Keratinocyte (primary cell): ENCODE measurements around the gene SPRR3. TPM values are rescaled to one million over a fixed set of nuclear protein-coding genes. Genes with fewer than 3 reads are reported as not detected.

Experiments used
- DNase-seq: peaks from one replicate; pipeline ENCODE4 v3.0.0-alpha.2; 2011; ENCODE audit warnings: low read depth, missing footprints, low spot score
- FAIRE-seq: peaks from 2 replicates; lab custom pipeline; 2011; peaks lifted over from hg19 to GRCh38; lab: Jason Lieb, UNC
- H2AFZ ChIP-seq: 2 replicates; pipeline ENCODE4 v1.6.0; 2012; ENCODE audit warnings: low read length, control low read depth, inconsistent platforms; ENCODE audit not compliant: control insufficient read depth
- H3K27ac ChIP-seq: 2 replicates; pipeline ENCODE4 v1.5.1; 2011; ENCODE audit warnings: low read length; ENCODE audit not compliant: control insufficient read depth, insufficient read depth
- H3K27me3 ChIP-seq: 3 replicates; pipeline ENCODE4 v1.6.0; 2011; ENCODE audit warnings: low read length; ENCODE audit not compliant: control insufficient read depth, insufficient read depth; ENCODE audit errors: extremely low read depth
- H3K36me3 ChIP-seq, 2 experiments: 2 replicates in 1 of 2; 3 replicates in 1 of 2; pipeline ENCODE4 v1.5.1; 2011; ENCODE audit warnings: low read length in 2 of 2, mild to moderate bottlenecking in 1 of 2; ENCODE audit not compliant: control insufficient read depth in 2 of 2, insufficient read depth in 2 of 2; ENCODE audit errors: extremely low read depth in 1 of 2
- H3K4me1 ChIP-seq: 3 replicates; pipeline ENCODE4 v1.5.1; 2011; ENCODE audit warnings: low read length; ENCODE audit not compliant: control insufficient read depth, insufficient read depth; ENCODE audit errors: extremely low read depth
- H3K4me2 ChIP-seq: 3 replicates; pipeline ENCODE4 v1.6.0; 2011; ENCODE audit warnings: low read depth, low read length; ENCODE audit not compliant: control insufficient read depth, insufficient read depth; ENCODE audit errors: extremely low read depth
- H3K4me3 ChIP-seq, 3 experiments: fragments of 200-600 bp in 1 of 3; sonication (generic) in 1 of 3; 2 replicates in 2 of 3; 3 replicates in 1 of 3; pipeline ENCODE4 v1.5.1; 2011 to 2016; ENCODE audit warnings: low read length in 3 of 3, mild to moderate bottlenecking in 3 of 3, control low read depth in 2 of 3, inconsistent platforms in 1 of 3, low read depth in 1 of 3, mixed read lengths in 1 of 3, mixed run types in 1 of 3, moderate library complexity in 1 of 3; ENCODE audit not compliant: control insufficient read depth in 2 of 3, insufficient read depth in 2 of 3; ENCODE audit errors: extremely low read depth in 1 of 3
- H3K79me2 ChIP-seq: 2 replicates; pipeline ENCODE4 v1.6.0; 2012; ENCODE audit warnings: low read length; ENCODE audit not compliant: control insufficient read depth, insufficient read depth
- H3K9ac ChIP-seq: 3 replicates; pipeline ENCODE4 v1.6.0; 2011; ENCODE audit warnings: low read length; ENCODE audit not compliant: control insufficient read depth, insufficient read depth; ENCODE audit errors: extremely low read depth
- H3K9me1 ChIP-seq: 3 replicates; pipeline ENCODE4 v1.6.0; 2011; ENCODE audit warnings: low read length; ENCODE audit not compliant: control insufficient read depth, insufficient read depth; ENCODE audit errors: extremely low read depth
- H3K9me3 ChIP-seq: 2 replicates; pipeline ENCODE4 v1.5.1; 2012; ENCODE audit warnings: low read depth, low read length; ENCODE audit not compliant: control insufficient read depth
- H4K20me1 ChIP-seq: 3 replicates; pipeline ENCODE4 v1.6.0; 2011; ENCODE audit warnings: low read length; ENCODE audit not compliant: control insufficient read depth, insufficient read depth; ENCODE audit errors: extremely low read depth
- EZH2 ChIP-seq: IDR thresholded peaks from one replicate; pipeline ENCODE4 v1.6.1; 2012; ENCODE audit warnings: inconsistent platforms, mild to moderate bottlenecking, low read length, moderate library complexity
- dilution Hi-C: fragments of 300-500 bp; cut with MboI; formaldehyde crosslinking; loops from one replicate; pipeline ENCODE4 v1.7.0; 2020; ENCODE audit warnings: low sequenced_read_pairs; ENCODE audit not compliant: extremely low pct_ligation_motif_present
- polyA plus RNA-seq, 5 experiments: library from polyadenylated mRNA; depleted of rRNA in 3 of 5; stranded (reverse) in 3 of 5; stranded (forward) in 1 of 5; unstranded in 1 of 5; fragments of >200 nt; gene quantifications; 1 replicate in 1 of 5; 2 replicates in 3 of 5; 3 replicates in 1 of 5; pipeline versions ENCODE4 v1.2.1 to v1.2.3, GENCODE V29; 2011 to 2012; ENCODE audit warnings: missing spikeins in 2 of 5, low read depth in 1 of 5, low replicate concordance in 1 of 5
- TF ChIP-seq, protein P1 (sequence below), 3 experiments: IDR thresholded peaks in 1 of 3; conservative IDR thresholded peaks in 1 of 3; optimal IDR thresholded peaks in 1 of 3; 2 replicates in 2 of 3; 3 replicates in 1 of 3; pipeline versions ENCODE3 to v1.5.1; 2011; ENCODE audit warnings: low read length in 3 of 3, mild to moderate bottlenecking in 3 of 3, moderate library complexity in 2 of 3, control low read depth in 1 of 3, inconsistent platforms in 1 of 3; ENCODE audit not compliant: insufficient read depth in 2 of 3; ENCODE audit errors: extremely low read depth in 1 of 3

The SPRR3 gene
- polyA plus RNA-seq, 1 donor (not counting 4 experiments of a cell fraction or from before 2014, with no cell fraction given) = 2.9 TPM

DNA sequence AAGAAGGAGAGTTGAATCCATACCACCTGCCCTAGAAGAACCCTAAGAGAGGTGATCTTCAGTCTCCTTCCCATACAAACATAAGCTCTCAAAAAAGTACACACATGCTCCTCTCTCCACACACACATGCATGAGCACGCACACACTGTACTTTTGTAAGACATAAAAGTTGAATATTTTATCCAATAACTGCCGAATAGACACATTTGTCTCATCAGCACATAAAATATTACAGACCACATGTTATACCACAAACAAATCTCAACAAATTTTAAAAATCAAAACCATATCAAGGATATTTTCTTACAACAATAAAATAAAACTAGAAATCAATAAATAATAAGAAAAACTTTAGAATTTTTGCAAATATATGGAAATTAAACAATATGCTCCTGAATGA lies 15.0 kb upstream of the SPRR3 start:
- dilution Hi-C loops = no loop called here
- peaks cover 4% of the 10 kb centered on the region for H3K4me1 ChIP-seq

DNA sequence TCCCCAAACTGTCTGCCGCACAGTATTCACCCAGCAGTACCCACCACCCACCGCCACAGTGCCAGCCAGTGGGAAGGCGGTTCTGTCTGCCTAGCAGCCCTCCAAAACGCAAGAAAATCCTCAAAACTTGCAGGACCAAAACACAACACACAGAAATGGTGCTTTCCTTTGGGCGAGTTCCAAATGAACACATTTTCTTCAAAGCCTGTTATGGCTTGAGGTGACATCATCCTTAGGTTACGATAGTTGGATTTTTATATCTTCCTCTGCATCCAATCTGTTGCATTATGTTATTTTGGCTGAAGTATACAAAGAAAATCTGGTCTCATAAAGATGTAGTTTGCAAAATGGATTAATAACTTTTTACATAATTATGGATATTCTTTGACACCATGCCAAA lies 8.4 kb upstream of the SPRR3 start:
- Histone ChIP-seq H3K4me1 (no peaks in the 10 kb centered on the region), H4K20me1 (no peaks in the 10 kb centered on the region), H3K27ac (no peak overlapping the region), H2AFZ (no peak overlapping the region), H3K9ac (no peak overlapping the region), H3K36me3 (no peaks in the 10 kb centered on the region), H3K9me3 (no peaks in the 10 kb centered on the region), H3K4me2 (no peak overlapping the region), H3K4me3 (no peak overlapping the region), H3K79me2 (no peaks in the 10 kb centered on the region), H3K9me1 (no peaks in the 10 kb centered on the region), H3K27me3 (no peaks in the 10 kb centered on the region)
- dilution Hi-C loops = no loop called here
- TF ChIP-seq, protein P1, sequence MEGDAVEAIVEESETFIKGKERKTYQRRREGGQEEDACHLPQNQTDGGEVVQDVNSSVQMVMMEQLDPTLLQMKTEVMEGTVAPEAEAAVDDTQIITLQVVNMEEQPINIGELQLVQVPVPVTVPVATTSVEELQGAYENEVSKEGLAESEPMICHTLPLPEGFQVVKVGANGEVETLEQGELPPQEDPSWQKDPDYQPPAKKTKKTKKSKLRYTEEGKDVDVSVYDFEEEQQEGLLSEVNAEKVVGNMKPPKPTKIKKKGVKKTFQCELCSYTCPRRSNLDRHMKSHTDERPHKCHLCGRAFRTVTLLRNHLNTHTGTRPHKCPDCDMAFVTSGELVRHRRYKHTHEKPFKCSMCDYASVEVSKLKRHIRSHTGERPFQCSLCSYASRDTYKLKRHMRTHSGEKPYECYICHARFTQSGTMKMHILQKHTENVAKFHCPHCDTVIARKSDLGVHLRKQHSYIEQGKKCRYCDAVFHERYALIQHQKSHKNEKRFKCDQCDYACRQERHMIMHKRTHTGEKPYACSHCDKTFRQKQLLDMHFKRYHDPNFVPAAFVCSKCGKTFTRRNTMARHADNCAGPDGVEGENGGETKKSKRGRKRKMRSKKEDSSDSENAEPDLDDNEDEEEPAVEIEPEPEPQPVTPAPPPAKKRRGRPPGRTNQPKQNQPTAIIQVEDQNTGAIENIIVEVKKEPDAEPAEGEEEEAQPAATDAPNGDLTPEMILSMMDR (optimal IDR thresholded peaks at IDR 0.05 in 1 of 3, IDR thresholded peaks at IDR 0.05 in 1 of 3, conservative IDR thresholded peaks at IDR 0.05 in 1 of 3; ENCODE audit: extremely low read depth in 1 of 3, insufficient read depth in 2 of 3, low read length in 3 of 3) = no peak
- TF ChIP-seq EZH2 = no peak
- no peak for FAIRE-seq
- DNase-seq = no peak

More for the DNA sequence above, 15.0 kb upstream of the SPRR3 start:
- DNase-seq (no peak), FAIRE-seq (no peak)
- no peak overlapping the region for H3K9ac ChIP-seq
- H3K36me3 ChIP-seq = no peaks in the 10 kb centered on the region
- H3K4me3 ChIP-seq = no peak overlapping the region
- no peaks in the 10 kb centered on the region for H4K20me1 ChIP-seq
- H3K27me3 ChIP-seq = no peaks in the 10 kb centered on the region
- no peaks in the 10 kb centered on the region for H3K79me2 ChIP-seq
- TF ChIP-seq, protein P1 (optimal IDR thresholded peaks at IDR 0.05 in 1 of 3, IDR thresholded peaks at IDR 0.05 in 1 of 3, conservative IDR thresholded peaks at IDR 0.05 in 1 of 3; ENCODE audit: extremely low read depth in 1 of 3, insufficient read depth in 2 of 3, low read length in 3 of 3) = no peak
- TF ChIP-seq EZH2 = no peak
- no peaks in the 10 kb centered on the region for H3K9me3 ChIP-seq
- no peaks in the 10 kb centered on the region for H3K9me1 ChIP-seq
- H3K4me2 ChIP-seq = no peak overlapping the region
- H2AFZ ChIP-seq = no peak overlapping the region
- no peak overlapping the region for H3K27ac ChIP-seq
